Cardiac muscle cell (in vitro differentiated cells and primary cell): ENCODE results near the gene DGCR6L. TPM values are rescaled to one million over a fixed set of nuclear protein-coding genes. Genes with fewer than 3 reads are reported as not detected.
"Not testable (repeated sequence)": the region's sequence is repeated elsewhere in the genome, so short reads cannot be mapped to it uniquely, and the experiment has no call there.

Experiments used
- DNase-seq, 2 donors: peaks; one replicate each; pipeline versions ENCODE4 v3.0.0 to v3.0.0-alpha.2; 2010 to 2017; ENCODE audit warnings: low read depth in 1 of 2, low spot score in 1 of 2
- H3K27ac ChIP-seq: fragments of 200-600 bp; sonication (generic); 2 replicates; pipeline ENCODE4 v1.5.1; 2016
- H3K27me3 ChIP-seq: fragments of 200-600 bp; sonication (generic); 2 replicates; pipeline ENCODE4 v1.6.0; 2016; ENCODE audit warnings: control low read depth
- H3K36me3 ChIP-seq: fragments of 200-600 bp; sonication (generic); 2 replicates; pipeline ENCODE4 v1.5.1; 2016; ENCODE audit warnings: control low read depth
- H3K4me1 ChIP-seq: fragments of 200-600 bp; sonication (generic); 2 replicates; pipeline ENCODE4 v1.8.1; 2017; ENCODE audit warnings: low read depth, mild to moderate bottlenecking, mixed run types
- H3K4me3 ChIP-seq: fragments of 200-600 bp; sonication (generic); 2 replicates; pipeline ENCODE4 v1.5.1; 2016; ENCODE audit warnings: mild to moderate bottlenecking
- H3K9me3 ChIP-seq: fragments of 200-600 bp; sonication (generic); 2 replicates; pipeline ENCODE4 v1.5.1; 2017; ENCODE audit warnings: low read depth, mild to moderate bottlenecking, control low read depth
- CTCF ChIP-seq: IDR thresholded peaks from 2 replicates; pipeline ENCODE4 v1.5.1; 2012; ENCODE audit warnings: low read depth, mild to moderate bottlenecking, low read length
- polyA plus RNA-seq: library from polyadenylated mRNA; unstranded; fragments of >200 nt; fragmentation: Nextera tagmentation; extraction: Ambion mirVana; gene quantifications from 2 replicates; pipeline ENCODE4 v1.2.1, GENCODE V29; 2016
- total RNA-seq: library from RNA; depleted of rRNA; stranded (reverse); fragments of >200 nt; gene quantifications from 2 replicates; pipeline ENCODE4 v1.2.3, GENCODE V29; 2016

DGCR6L gene
- total and polyA plus RNA-seq, 2 experiments from 2014 or later: 89.6 to 157 TPM

DNA sequence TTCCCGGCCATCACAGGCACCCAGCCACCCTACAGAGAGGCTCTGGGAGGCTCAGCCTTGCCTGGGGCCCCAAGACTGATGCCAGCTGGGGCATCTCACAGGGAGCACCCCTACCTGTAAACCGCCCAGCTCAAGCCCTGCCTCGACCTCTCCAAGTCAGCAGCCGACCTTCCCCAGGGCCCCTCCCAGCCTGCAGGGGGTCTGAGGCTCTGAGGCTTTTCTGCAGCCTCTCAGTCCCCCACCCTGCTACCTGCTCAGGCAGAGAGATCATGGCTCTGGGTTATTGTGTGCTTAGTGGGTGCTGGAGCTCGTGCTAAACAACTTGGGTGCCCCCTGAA is 28.6 kb downstream of the DGCR6L start:
- DNase-seq: no peak
- Histone ChIP-seq H3K4me3 (no peak overlapping the region), H3K9me3 (no peaks in the 10 kb centered on the region), H3K4me1 (no peaks in the 10 kb centered on the region), H3K27ac (no peak overlapping the region), H3K36me3 (no peaks in the 10 kb centered on the region), H3K27me3 (no peaks in the 10 kb centered on the region)
- TF ChIP-seq CTCF: no peak

DNA sequence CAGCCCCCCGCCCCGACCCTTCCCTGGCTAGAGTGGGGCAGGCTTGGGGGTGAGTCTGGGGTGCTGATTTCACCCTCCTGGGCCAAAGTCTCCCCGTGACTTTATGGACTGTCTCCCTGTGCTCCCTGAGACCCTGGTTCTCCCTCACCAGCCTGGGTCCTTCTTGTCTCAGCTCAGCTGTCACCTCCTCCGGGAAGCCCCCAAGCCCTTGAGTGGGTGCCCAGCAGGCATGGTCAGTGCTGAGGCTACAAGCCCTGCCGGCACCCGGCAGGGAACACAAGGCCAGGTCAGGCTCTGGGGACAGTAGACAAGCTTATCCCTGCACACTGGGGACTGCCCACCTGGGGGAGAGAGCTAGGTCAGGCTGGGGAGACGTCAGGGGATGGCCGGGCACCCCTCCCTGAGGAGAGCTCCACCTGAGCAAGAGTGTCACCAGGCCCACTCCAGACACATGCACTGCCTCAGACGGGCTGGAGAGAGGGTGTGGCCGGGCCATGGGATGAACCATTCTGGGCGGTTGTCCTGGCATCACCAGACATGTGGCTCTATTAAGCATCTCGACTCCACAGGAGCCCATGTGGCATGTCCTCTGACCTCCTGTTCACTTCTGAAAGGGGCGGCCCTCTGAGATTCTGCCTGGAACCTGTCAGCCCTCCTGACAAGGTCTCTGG is 29.1 kb downstream of the DGCR6L start:
- no peaks in the 10 kb centered on the region for H3K4me1 ChIP-seq
- no peaks in the 10 kb centered on the region for H3K36me3 ChIP-seq
- peak in 1 of 2 donors; percentile 21 for DNase-seq
- H3K27me3 ChIP-seq: no peaks in the 10 kb centered on the region
- TF ChIP-seq CTCF: no peak
- no peak overlapping the region for H3K27ac ChIP-seq
- no peak overlapping the region for H3K4me3 ChIP-seq
- H3K9me3 ChIP-seq: no peaks in the 10 kb centered on the region

- no peak for DNase-seq
- no peak for TF ChIP-seq CTCF
- Histone ChIP-seq H3K36me3 (no peaks in the 10 kb centered on the region), H3K9me3 (no peaks in the 10 kb centered on the region), H3K27ac (no peak overlapping the region), H3K4me3 (no peak overlapping the region), H3K27me3 (no peaks in the 10 kb centered on the region), H3K4me1 (no peaks in the 10 kb centered on the region)
Measured at GRCh38 chr22:20290045-20290392, 29.8 kb downstream of the DGCR6L start.

DNA sequence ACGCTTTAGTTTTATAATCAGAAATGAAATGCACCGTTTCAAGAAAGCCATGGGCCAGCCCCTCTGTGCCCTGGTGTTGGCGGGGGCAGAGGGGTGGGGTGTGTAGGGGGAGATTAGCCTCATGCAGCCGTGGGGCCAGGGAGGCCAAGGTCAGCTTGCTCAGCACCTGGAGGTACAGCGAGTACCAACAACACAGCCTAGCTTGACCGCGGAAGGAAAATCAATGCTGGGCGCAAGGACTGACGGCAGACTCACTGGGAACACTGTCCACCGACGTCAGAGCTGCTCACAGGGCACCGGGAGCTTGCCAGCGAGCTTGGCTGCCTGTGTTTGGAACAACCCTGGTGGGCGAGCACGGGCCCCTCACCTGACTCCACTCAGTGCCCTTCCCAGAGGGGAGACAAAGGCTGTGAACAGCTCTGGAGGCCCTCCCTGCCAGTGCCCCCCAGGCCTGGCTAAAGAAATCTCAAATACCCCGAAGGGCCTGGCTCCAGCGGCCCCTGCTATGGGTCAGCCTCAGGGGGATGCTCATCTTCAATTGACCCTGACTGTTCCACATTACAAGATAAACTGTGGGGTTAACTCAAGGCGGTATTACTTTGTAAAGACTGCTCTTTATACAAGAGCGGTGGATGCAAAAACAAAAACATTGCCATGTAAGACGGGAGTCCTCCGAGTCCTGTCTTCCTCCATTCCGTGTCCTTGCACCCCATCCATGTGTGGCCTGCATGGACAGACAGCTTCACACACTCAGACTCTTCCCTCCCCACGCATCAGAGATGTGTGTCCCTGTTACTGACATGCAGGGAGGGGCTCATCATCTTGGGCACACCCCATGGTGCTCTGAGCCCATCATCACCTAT is 30.4 kb downstream of the DGCR6L start:
- H3K4me3 ChIP-seq, H3K27ac ChIP-seq, H3K4me1 ChIP-seq, H3K36me3 ChIP-seq, DNase-seq, H3K9me3 ChIP-seq, H3K27me3 ChIP-seq: not testable (repeated sequence)

GRCh38 chr22:20286784-20287423 is 33.0 kb downstream of the DGCR6L start:
- not testable (repeated sequence) for H3K9me3 ChIP-seq, H3K36me3 ChIP-seq, H3K4me1 ChIP-seq, H3K27me3 ChIP-seq, H3K27ac ChIP-seq, DNase-seq, H3K4me3 ChIP-seq

DNA sequence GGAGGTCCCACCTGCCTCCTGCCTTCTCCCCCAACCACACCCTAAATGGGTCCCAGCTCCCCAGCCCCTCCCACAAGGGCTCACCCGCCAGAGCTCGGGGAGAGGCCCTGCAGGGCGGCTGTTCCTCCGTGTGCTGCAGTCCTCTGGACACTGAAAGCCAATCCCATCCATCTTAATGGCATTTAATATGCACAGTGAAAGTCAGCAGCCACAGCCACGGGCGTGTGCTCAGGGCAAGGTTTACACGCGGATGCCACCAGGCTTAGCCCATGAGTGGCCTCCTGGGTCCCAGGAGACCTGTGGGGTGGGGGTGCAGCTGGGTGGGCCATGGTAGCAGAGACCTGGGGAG is 33.6 kb downstream of the DGCR6L start:
- not testable (repeated sequence) for H3K27ac ChIP-seq, H3K9me3 ChIP-seq, H3K36me3 ChIP-seq, H3K4me3 ChIP-seq, DNase-seq, H3K27me3 ChIP-seq, H3K4me1 ChIP-seq
